PC-3 (cell line): ENCODE data around the gene CTNS.

Experiments used
- EZH2 ChIP-seq: fragments of 300-600 bp; sonication (generic); IDR thresholded peaks from one replicate; pipeline ENCODE4 v1.6.1; 2017; ENCODE audit warnings: antibody characterized with exemption, mild to moderate bottlenecking, low read length; ENCODE audit not compliant: unreplicated experiment
- EZH2phosphoT487 ChIP-seq: fragments of 300-600 bp; sonication (generic); IDR thresholded peaks from 2 replicates; pipeline ENCODE4 v1.6.1; 2018; ENCODE audit warnings: mild to moderate bottlenecking, antibody characterized with exemption, low read length, borderline replicate concordance
- TF ChIP-seq, protein P1 (sequence below): fragments of 300-600 bp; sonication (generic); conservative IDR thresholded peaks from 2 replicates; pipeline ENCODE4 v1.5.1; 2017; ENCODE audit warnings: antibody characterized with exemption, low read depth, mild to moderate bottlenecking, low read length

DNA sequence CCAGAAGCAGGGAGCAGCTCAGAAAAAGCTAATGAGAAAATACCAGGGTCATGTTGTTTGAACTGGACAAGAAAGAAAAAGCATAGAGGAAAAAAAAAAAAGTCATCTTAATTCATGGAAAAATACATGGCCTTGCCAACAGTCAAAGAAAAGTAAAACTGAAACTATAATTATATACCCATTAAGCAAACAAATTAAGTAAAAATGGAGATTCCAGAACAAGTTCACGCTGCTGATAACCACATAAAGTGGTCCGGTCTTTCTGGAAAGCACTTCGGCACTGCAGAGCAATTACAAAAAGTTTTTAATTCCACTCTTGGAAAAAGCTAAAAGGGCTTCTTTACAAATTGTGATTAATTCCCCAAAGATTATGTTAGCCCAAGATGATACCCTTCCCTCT lies 71.8 kb downstream of the CTNS start:
- TF ChIP-seq, protein P1, sequence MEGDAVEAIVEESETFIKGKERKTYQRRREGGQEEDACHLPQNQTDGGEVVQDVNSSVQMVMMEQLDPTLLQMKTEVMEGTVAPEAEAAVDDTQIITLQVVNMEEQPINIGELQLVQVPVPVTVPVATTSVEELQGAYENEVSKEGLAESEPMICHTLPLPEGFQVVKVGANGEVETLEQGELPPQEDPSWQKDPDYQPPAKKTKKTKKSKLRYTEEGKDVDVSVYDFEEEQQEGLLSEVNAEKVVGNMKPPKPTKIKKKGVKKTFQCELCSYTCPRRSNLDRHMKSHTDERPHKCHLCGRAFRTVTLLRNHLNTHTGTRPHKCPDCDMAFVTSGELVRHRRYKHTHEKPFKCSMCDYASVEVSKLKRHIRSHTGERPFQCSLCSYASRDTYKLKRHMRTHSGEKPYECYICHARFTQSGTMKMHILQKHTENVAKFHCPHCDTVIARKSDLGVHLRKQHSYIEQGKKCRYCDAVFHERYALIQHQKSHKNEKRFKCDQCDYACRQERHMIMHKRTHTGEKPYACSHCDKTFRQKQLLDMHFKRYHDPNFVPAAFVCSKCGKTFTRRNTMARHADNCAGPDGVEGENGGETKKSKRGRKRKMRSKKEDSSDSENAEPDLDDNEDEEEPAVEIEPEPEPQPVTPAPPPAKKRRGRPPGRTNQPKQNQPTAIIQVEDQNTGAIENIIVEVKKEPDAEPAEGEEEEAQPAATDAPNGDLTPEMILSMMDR = no peak
- TF ChIP-seq EZH2phosphoT487 (no peak), EZH2 (no peak)
